Activated CD8-positive, alpha-beta T cell treated with anti-CD3 and anti-CD28 coated beads for 36 hours (primary cell): ENCODE results near the gene CSNK2B. TPM values are rescaled to one million over a fixed set of nuclear protein-coding genes. Genes with fewer than 3 reads are reported as not detected.

Experiments used
- ATAC-seq: fragments of 200-7000 bp; cut with Tn5 transposase; one replicate; pipeline ENCODE4 v1.10.0; 2021; ENCODE audit warnings: mild to moderate bottlenecking, moderate library complexity
- CTCF ChIA-PET: fragments of 350-600 bp; sonication (Branson Sonifier 250); formaldehyde crosslinking; loops from one replicate; lab custom pipeline; 2021; ENCODE audit warnings: antibody characterized with exemption; lab: Charles Lee
- POLR2A ChIA-PET: fragments of 350-600 bp; sonication (Branson Sonifier 250); formaldehyde crosslinking; loops from one replicate; lab custom pipeline; 2021; ENCODE audit warnings: antibody characterized with exemption; lab: Charles Lee
- DNase-seq: peaks from one replicate; pipeline ENCODE4 v3.0.0-alpha.2; 2020
- H3K27ac Mint-ChIP-seq: one replicate; pipeline ENCODE4 v1.8.0; 2021; ENCODE audit warnings: mild to moderate bottlenecking, mixed read lengths
- H3K27me3 Mint-ChIP-seq: one replicate; pipeline ENCODE4 v1.8.0; 2021; ENCODE audit warnings: mixed read lengths
- H3K36me3 Mint-ChIP-seq: one replicate; pipeline ENCODE4 v1.8.0; 2021; ENCODE audit warnings: low read depth, mixed read lengths
- H3K4me1 Mint-ChIP-seq: one replicate; pipeline ENCODE4 v1.8.0; 2021; ENCODE audit warnings: low read depth, mixed read lengths
- H3K4me3 Mint-ChIP-seq: one replicate; pipeline ENCODE4 v1.8.0; 2021; ENCODE audit warnings: mild to moderate bottlenecking, moderate library complexity, mixed read lengths
- H3K9me3 Mint-ChIP-seq: one replicate; pipeline ENCODE4 v1.8.0; 2021; ENCODE audit warnings: mixed read lengths
- CTCF ChIP-seq: fragments of 200-600 bp; IDR thresholded peaks from one replicate; pipeline ENCODE4 v1.8.0; 2022; ENCODE audit warnings: antibody characterized with exemption, mild to moderate bottlenecking
- intact Hi-C: fragments of 100-400 bp; cut with micrococcal nuclease; formaldehyde crosslinking; loops from one replicate; pipeline ENCODE4 v1.10.0; 2022
- total RNA-seq, 2 experiments: library from RNA; stranded (reverse); gene quantifications; one replicate each; pipeline ENCODE4 v1.2.3, GENCODE V29; 2021

The CSNK2B gene
- total RNA-seq, 2 experiments from 2014 or later, result 241 to 247 TPM

DNA sequence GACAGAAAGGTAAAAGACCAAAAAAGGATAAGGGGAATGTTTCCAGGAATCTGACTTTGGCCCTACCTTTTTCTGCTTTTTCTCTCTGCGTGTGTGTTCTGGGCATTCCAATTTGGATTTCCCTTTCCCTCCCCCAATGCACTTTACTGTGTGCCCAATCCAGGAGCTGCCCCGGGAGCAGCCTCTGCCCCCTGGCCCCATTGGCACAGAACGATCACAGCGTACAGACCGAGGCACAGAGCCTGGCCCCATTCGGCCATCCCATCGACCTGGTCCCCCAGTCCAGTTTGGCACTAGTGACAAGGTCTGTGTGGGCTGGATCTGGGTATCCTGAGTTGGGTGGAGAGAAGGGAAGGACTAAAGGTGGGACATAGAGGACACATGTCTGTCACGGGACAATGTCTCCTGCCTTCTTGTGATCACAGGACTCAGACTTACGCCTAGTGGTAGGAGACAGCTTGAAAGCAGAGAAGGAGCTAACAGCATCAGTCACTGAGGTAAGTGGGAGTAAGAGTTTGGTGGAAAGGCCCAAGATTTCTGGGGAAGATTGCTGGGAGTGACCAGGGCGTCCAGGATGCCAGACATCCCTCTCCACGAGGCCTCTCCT is 30.8 kb upstream of the CSNK2B start:
- ATAC-seq, result no peak
- H3K27ac Mint-ChIP-seq, result peak overlapping the region; percentile 38
- no peak for DNase-seq
- H3K4me1 Mint-ChIP-seq, result peaks cover 5% of the 10 kb centered on the region
- ChIA-PET CTCF (interaction anchor here (1.0 to 1.6 kb wide), 3 partner anchors 8 to 37 kb away, joined by 5 to 6 read pairs (median 5); no protein-coding TSS in a partner anchor), POLR2A (interaction anchor here (0.7 to 16.2 kb wide), 7 partner anchors 9 to 100 kb away, joined by 3 to 235 read pairs (median 7); partner anchors contain the start of genes APOM, BAG6 and DDX39B)
- intact Hi-C loops, result no loop called here
- no peaks in the 10 kb centered on the region for H3K9me3 Mint-ChIP-seq
- peaks cover 52% of the 10 kb centered on the region for H3K36me3 Mint-ChIP-seq
- no peaks in the 10 kb centered on the region for H3K27me3 Mint-ChIP-seq
- no peak for TF ChIP-seq CTCF
- H3K4me3 Mint-ChIP-seq, result no peak overlapping the region

DNA sequence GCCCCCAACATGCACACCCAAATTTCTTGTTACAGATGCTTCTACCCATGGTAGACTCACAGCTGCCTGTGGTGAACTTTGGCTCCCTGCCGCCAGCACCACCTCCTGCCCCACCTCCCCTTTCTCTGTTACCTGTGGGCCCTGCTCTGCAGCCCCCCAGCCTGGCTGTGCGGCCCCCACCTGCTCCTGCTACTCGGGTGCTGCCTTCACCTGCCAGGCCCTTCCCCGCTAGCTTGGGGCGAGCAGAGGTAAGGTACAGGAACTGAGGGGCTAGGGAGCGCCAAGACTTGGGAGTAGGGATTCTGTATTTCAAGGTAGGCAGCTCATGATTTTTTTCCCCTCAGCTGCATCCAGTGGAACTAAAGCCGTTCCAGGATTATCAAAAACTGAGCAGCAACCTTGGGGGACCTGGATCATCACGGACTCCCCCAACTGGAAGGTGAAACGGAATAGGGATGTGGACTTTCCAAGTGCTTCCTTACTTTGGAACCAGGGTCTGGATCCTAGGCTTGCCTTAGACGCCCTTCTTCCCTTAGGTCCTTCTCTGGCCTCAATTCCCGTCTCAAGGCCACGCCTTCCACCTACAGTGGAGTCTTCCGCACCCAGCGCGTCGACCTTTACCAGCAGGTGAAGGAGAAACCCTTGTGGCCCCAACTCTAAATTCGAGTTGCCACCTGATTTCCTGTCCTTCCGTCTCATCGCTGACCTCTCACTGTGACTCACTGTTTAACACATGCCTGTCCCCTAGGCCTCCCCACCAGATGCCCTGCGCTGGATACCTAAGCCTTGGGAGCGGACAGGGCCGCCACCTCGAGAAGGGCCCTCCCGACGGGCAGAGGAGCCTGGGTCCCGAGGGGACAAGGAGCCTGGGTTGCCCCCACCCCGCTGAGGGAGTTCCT is 28.9 kb upstream of the CSNK2B start:
- intact Hi-C loops, result no loop called here
- Mint-ChIP-seq H3K36me3 (peaks cover 49% of the 10 kb centered on the region), H3K4me3 (no peak overlapping the region), H3K27ac (no peak overlapping the region), H3K27me3 (no peaks in the 10 kb centered on the region), H3K4me1 (peaks cover 5% of the 10 kb centered on the region), H3K9me3 (no peaks in the 10 kb centered on the region)
- TF ChIP-seq CTCF, result no peak
- ATAC-seq (no peak), DNase-seq (no peak)
- POLR2A ChIA-PET, result interaction anchor here (5.9 to 16.2 kb wide), 2 partner anchors 11 to 15 kb away, joined by 62 to 235 read pairs; partner anchors contain the start of gene BAG6
- CTCF ChIA-PET, result interaction anchor here (1.4 kb wide), 1 partner anchor 39 kb away, joined by 6 read pairs; no protein-coding TSS in a partner anchor

GRCh38 chr6:31639043-31639442 is 26.8 kb upstream of the CSNK2B start:
- Mint-ChIP-seq H3K27me3 (no peaks in the 10 kb centered on the region), H3K27ac (peak overlapping the region; percentile 32), H3K36me3 (peaks cover 48% of the 10 kb centered on the region), H3K4me3 (no peak overlapping the region), H3K4me1 (peaks cover 5% of the 10 kb centered on the region), H3K9me3 (no peaks in the 10 kb centered on the region)
- POLR2A ChIA-PET, result interaction anchor here (0.7 to 16.2 kb wide), 6 partner anchors 8 to 87 kb away, joined by 3 to 235 read pairs (median 6); partner anchors contain the start of genes BAG6 and GPANK1
- TF ChIP-seq CTCF, result no peak
- DNase-seq (no peak), ATAC-seq (no peak)
- CTCF ChIA-PET, result interaction anchor here (1.6 kb wide), 1 partner anchor 11 kb away, joined by 4 read pairs; no protein-coding TSS in a partner anchor
- intact Hi-C loops, result no loop called here

GRCh38 chr6:31639449-31639861 is 26.4 kb upstream of the CSNK2B start:
- Mint-ChIP-seq H3K27me3 (no peaks in the 10 kb centered on the region), H3K36me3 (peaks cover 46% of the 10 kb centered on the region), H3K27ac (peak overlapping the region; percentile 74), H3K4me1 (peaks cover 5% of the 10 kb centered on the region), H3K9me3 (no peaks in the 10 kb centered on the region), H3K4me3 (no peak overlapping the region)
- ChIA-PET POLR2A (interaction anchor here (1.0 to 16.2 kb wide), 6 partner anchors 8 to 86 kb away, joined by 4 to 235 read pairs (median 7); partner anchors contain the start of genes BAG6, C6orf47 and GPANK1), CTCF (interaction anchor here (1.1 to 1.6 kb wide), 3 partner anchors 11 to 88 kb away, joined by 3 to 4 read pairs (median 3); partner anchors contain the start of gene LTB)
- ATAC-seq, result peak; percentile 48
- intact Hi-C loops, result no loop called here
- no peak for TF ChIP-seq CTCF
- DNase-seq, result peak; percentile 49
